Measurements from ENCODE around the gene RRAGC.

RRAGC gene

GRCh38 chr1:38898653-38899230, 39.2 kb upstream of the RRAGC start:
- no peaks in the 10 kb centered on the region for H3K4me1 ChIP-seq (ENCODE audit: low read depth, poor library complexity, severe bottlenecking)
- H3K36me3 ChIP-seq (ENCODE audit: insufficient read depth): no peaks in the 10 kb centered on the region
- H3K4me2 ChIP-seq: no peak overlapping the region
- H3K79me2 ChIP-seq (ENCODE audit: insufficient read depth, low read depth): no peaks in the 10 kb centered on the region
- no peak overlapping the region for H3K4me3 ChIP-seq (IDR thresholded peaks at IDR 0.05; ENCODE audit: insufficient read depth, low read depth, low read length)
- no peak for TF ChIP-seq CTCF (conservative IDR thresholded peaks at IDR 0.05; ENCODE audit: low read depth, low read length)
- no peaks in the 10 kb centered on the region for H4K20me1 ChIP-seq (ENCODE audit: insufficient read depth)
- H3K27ac ChIP-seq: no peak overlapping the region
- no peak overlapping the region for H3K9ac ChIP-seq
- no peaks in the 10 kb centered on the region for H3K27me3 ChIP-seq (ENCODE audit: insufficient read depth, low read depth)
- H2AFZ ChIP-seq (ENCODE audit: low read depth): no peak overlapping the region

- H4K20me1 ChIP-seq (ENCODE audit: insufficient read depth): no peaks in the 10 kb centered on the region
- H3K4me2 ChIP-seq: no peak overlapping the region
- no peaks in the 10 kb centered on the region for H3K27me3 ChIP-seq (ENCODE audit: insufficient read depth, low read depth)
- H3K79me2 ChIP-seq (ENCODE audit: insufficient read depth, low read depth): no peaks in the 10 kb centered on the region
- no peaks in the 10 kb centered on the region for H3K4me1 ChIP-seq (ENCODE audit: low read depth, poor library complexity, severe bottlenecking)
- H2AFZ ChIP-seq (ENCODE audit: low read depth): no peak overlapping the region
- no peak overlapping the region for H3K27ac ChIP-seq
- TF ChIP-seq CTCF (conservative IDR thresholded peaks at IDR 0.05; ENCODE audit: low read depth, low read length): no peak
- no peak overlapping the region for H3K9ac ChIP-seq
- no peaks in the 10 kb centered on the region for H3K36me3 ChIP-seq (ENCODE audit: insufficient read depth)
- H3K4me3 ChIP-seq (IDR thresholded peaks at IDR 0.05; ENCODE audit: insufficient read depth, low read depth, low read length): no peak overlapping the region
Observed at GRCh38 chr1:38896169-38896568, 36.6 kb upstream of the RRAGC start.

- H3K9ac ChIP-seq: no peak overlapping the region
- H4K20me1 ChIP-seq (ENCODE audit: insufficient read depth): no peaks in the 10 kb centered on the region
- no peak overlapping the region for H3K27ac ChIP-seq
- H3K4me2 ChIP-seq: no peak overlapping the region
- H3K79me2 ChIP-seq (ENCODE audit: insufficient read depth, low read depth): no peaks in the 10 kb centered on the region
- no peaks in the 10 kb centered on the region for H3K4me1 ChIP-seq (ENCODE audit: low read depth, poor library complexity, severe bottlenecking)
- no peak for TF ChIP-seq CTCF (conservative IDR thresholded peaks at IDR 0.05; ENCODE audit: low read depth, low read length)
- H3K27me3 ChIP-seq (ENCODE audit: insufficient read depth, low read depth): no peaks in the 10 kb centered on the region
- no peak overlapping the region for H3K4me3 ChIP-seq (IDR thresholded peaks at IDR 0.05; ENCODE audit: insufficient read depth, low read depth, low read length)
- no peaks in the 10 kb centered on the region for H3K36me3 ChIP-seq (ENCODE audit: insufficient read depth)
- no peak overlapping the region for H2AFZ ChIP-seq (ENCODE audit: low read depth)
Observed at GRCh38 chr1:38892976-38893375, 33.4 kb upstream of the RRAGC start.

GRCh38 chr1:38891753-38892152, 32.2 kb upstream of the RRAGC start:
- Histone ChIP-seq H2AFZ (ENCODE audit: low read depth) (no peak overlapping the region), H3K27ac (no peak overlapping the region), H4K20me1 (ENCODE audit: insufficient read depth) (no peaks in the 10 kb centered on the region), H3K9ac (no peak overlapping the region), H3K4me3 (IDR thresholded peaks at IDR 0.05; ENCODE audit: insufficient read depth, low read depth, low read length) (no peak overlapping the region), H3K4me1 (ENCODE audit: low read depth, poor library complexity, severe bottlenecking) (no peaks in the 10 kb centered on the region), H3K4me2 (no peak overlapping the region), H3K79me2 (ENCODE audit: insufficient read depth, low read depth) (no peaks in the 10 kb centered on the region), H3K27me3 (ENCODE audit: insufficient read depth, low read depth) (no peaks in the 10 kb centered on the region), H3K36me3 (ENCODE audit: insufficient read depth) (no peaks in the 10 kb centered on the region)
- TF ChIP-seq CTCF (conservative IDR thresholded peaks at IDR 0.05; ENCODE audit: low read depth, low read length): no peak
